AG10803 (cell line): ENCODE measurements around the gene PPP1R2B.

ENCODE experiments used
- DNase-seq: peaks from one replicate; pipeline ENCODE4 v3.0.0; 2010; ENCODE audit warnings: low read depth
- H3K4me3 ChIP-seq: 2 replicates; pipeline ENCODE4 v1.5.1; 2011; ENCODE audit warnings: mild to moderate bottlenecking, low read length, control low read depth
- CTCF ChIP-seq: conservative IDR thresholded peaks from 2 replicates; pipeline ENCODE4 v1.5.1; 2011; ENCODE audit warnings: mild to moderate bottlenecking, low read length, control low read depth, inconsistent platforms

PPP1R2B gene

DNA sequence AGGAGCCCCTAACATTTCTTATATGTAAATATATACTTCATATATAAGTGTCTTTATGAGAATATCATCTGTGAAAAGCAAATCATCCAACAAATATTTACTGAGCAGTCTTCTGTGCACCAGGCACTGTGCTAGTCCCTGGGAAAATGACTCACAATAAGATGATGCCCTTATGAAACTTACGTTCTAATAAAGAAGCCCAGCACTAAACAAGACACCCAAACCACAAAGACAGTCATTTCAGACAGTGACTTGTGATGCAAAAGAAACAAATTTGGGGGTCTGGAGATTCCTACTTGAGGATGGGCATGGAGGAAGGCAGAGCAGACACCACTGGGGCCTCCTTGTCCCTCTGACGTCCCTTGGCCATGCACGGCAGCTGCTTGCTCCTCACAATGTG lies 30.6 kb upstream of the PPP1R2B start:
- no peak for DNase-seq

GRCh38 chr5:156819967-156820581 lies 30.0 kb upstream of the PPP1R2B start:
- no peak for TF ChIP-seq CTCF
- no peak overlapping the region for H3K4me3 ChIP-seq
- no peak for DNase-seq

More for the DNA sequence above, 30.6 kb upstream of the PPP1R2B start:
- no peak overlapping the region for H3K4me3 ChIP-seq
- no peak for TF ChIP-seq CTCF

- TF ChIP-seq CTCF, result no peak
- no peak for DNase-seq
- H3K4me3 ChIP-seq, result no peak overlapping the region
Observed at GRCh38 chr5:156824241-156824640, 25.9 kb upstream of the PPP1R2B start.

GRCh38 chr5:156824800-156825199 lies 25.3 kb upstream of the PPP1R2B start:
- TF ChIP-seq CTCF, result peak; percentile 86
- H3K4me3 ChIP-seq, result no peak overlapping the region
- peak; percentile 72 for DNase-seq

- no peak for TF ChIP-seq CTCF
- DNase-seq, result no peak
- no peak overlapping the region for H3K4me3 ChIP-seq
Observed at GRCh38 chr5:156825688-156826087, 24.4 kb upstream of the PPP1R2B start.

- no peak for TF ChIP-seq CTCF
- DNase-seq, result no peak
- no peak overlapping the region for H3K4me3 ChIP-seq
Observed at GRCh38 chr5:156826150-156826549, 23.9 kb upstream of the PPP1R2B start.

GRCh38 chr5:156834916-156835315 lies 15.2 kb upstream of the PPP1R2B start:
- DNase-seq, result no peak
- H3K4me3 ChIP-seq, result no peak overlapping the region
- TF ChIP-seq CTCF, result no peak
